OCI-LY1 (cell line): ENCODE results near the gene SAMD5.

Source experiments
- CTCF ChIP-seq: fragments of 200-600 bp; sonication (generic), shearing (Covaris generic); IDR thresholded peaks from 2 replicates; pipeline ENCODE4 v1.5.1; 2017; ENCODE audit warnings: mild to moderate bottlenecking, antibody characterized with exemption, low read length, moderate library complexity, mixed read lengths
- EZH2 ChIP-seq: fragments of 200-600 bp; sonication (generic), shearing (Covaris generic); IDR thresholded peaks from 2 replicates; pipeline ENCODE4 v1.8.0; 2017; ENCODE audit warnings: borderline replicate concordance, mixed run types, mild to moderate bottlenecking, antibody characterized with exemption, low read length, moderate library complexity, mixed read lengths

GRCh38 chr6:147497472-147497871, 11.0 kb upstream of the SAMD5 start:
- no peak for TF ChIP-seq CTCF
- TF ChIP-seq EZH2, result no peak
